Measurements from ENCODE around the gene CYP4F12.
"Not testable (repeated sequence)": the region's sequence is repeated elsewhere in the genome, so short reads cannot be mapped to it uniquely, and the experiment has no call there.

CYP4F12 gene

GRCh38 chr19:15640904-15641597 is 31.8 kb upstream of the CYP4F12 start:
- H3K4me3 ChIP-seq (ENCODE audit: low read depth, low read length), result no peak overlapping the region

GRCh38 chr19:15641901-15642491 is 30.9 kb upstream of the CYP4F12 start:
- no peak overlapping the region for H3K4me3 ChIP-seq (ENCODE audit: low read depth, low read length)
- no peak for TF ChIP-seq CTCF (IDR thresholded peaks at IDR 0.05; ENCODE audit: low read depth, low read length)

More at GRCh38 chr19:15640904-15641597, 31.8 kb upstream of the CYP4F12 start:
- TF ChIP-seq CTCF (IDR thresholded peaks at IDR 0.05; ENCODE audit: low read depth, low read length), result no peak

GRCh38 chr19:15642807-15643206 is 30.1 kb upstream of the CYP4F12 start:
- no peak for TF ChIP-seq CTCF (IDR thresholded peaks at IDR 0.05; ENCODE audit: low read depth, low read length)
- H3K4me3 ChIP-seq (ENCODE audit: low read depth, low read length), result no peak overlapping the region

- no peak overlapping the region for H3K4me3 ChIP-seq (ENCODE audit: low read depth, low read length)
- no peak for TF ChIP-seq CTCF (IDR thresholded peaks at IDR 0.05; ENCODE audit: low read depth, low read length)
Observed at GRCh38 chr19:15643387-15643786, 29.5 kb upstream of the CYP4F12 start.

GRCh38 chr19:15644066-15644741 is 28.7 kb upstream of the CYP4F12 start:
- TF ChIP-seq CTCF (IDR thresholded peaks at IDR 0.05; ENCODE audit: low read depth, low read length), result no peak

GRCh38 chr19:15644816-15645215 is 28.1 kb upstream of the CYP4F12 start:
- H3K4me3 ChIP-seq (ENCODE audit: low read depth, low read length), result no peak overlapping the region
- no peak for TF ChIP-seq CTCF (IDR thresholded peaks at IDR 0.05; ENCODE audit: low read depth, low read length)

More at GRCh38 chr19:15644066-15644741, 28.7 kb upstream of the CYP4F12 start:
- no peak overlapping the region for H3K4me3 ChIP-seq (ENCODE audit: low read depth, low read length)

- H3K4me3 ChIP-seq (ENCODE audit: low read depth, low read length), result no peak overlapping the region
- no peak for TF ChIP-seq CTCF (IDR thresholded peaks at IDR 0.05; ENCODE audit: low read depth, low read length)
Observed at GRCh38 chr19:15649526-15649925, 23.4 kb upstream of the CYP4F12 start.

- not testable (repeated sequence) for H3K4me3 ChIP-seq (ENCODE audit: low read depth, low read length)
Observed at GRCh38 chr19:15650123-15650522, 22.8 kb upstream of the CYP4F12 start.
